Measurements from ENCODE around the gene KLRC3.
"Not testable (repeated sequence)": the region's sequence is repeated elsewhere in the genome, so short reads cannot be mapped to it uniquely, and the experiment has no call there.

The KLRC3 gene

GRCh38 chr12:10420334-10420733 is at the start of gene KLRC3:
Gene KLRC3 (minus strand): TSS chr12:10420595. CDS start chr12:10420550, 45 bp downstream.
- TF ChIP-seq NFIC (IDR thresholded peaks at IDR 0.05); TCF12 (IDR thresholded peaks at IDR 0.05; ENCODE audit: low read depth); EP300 (IDR thresholded peaks at IDR 0.05; ENCODE audit: borderline replicate concordance): not testable (repeated sequence)

- TF ChIP-seq USF1 (IDR thresholded peaks at IDR 0.05), result no peak
- no peak for TF ChIP-seq CEBPB (IDR thresholded peaks at IDR 0.05)
- TF ChIP-seq MAX (IDR thresholded peaks at IDR 0.05), result no peak
- TF ChIP-seq TCF12 (IDR thresholded peaks at IDR 0.05; ENCODE audit: low read depth), result no peak
- no peak for TF ChIP-seq YY1 (IDR thresholded peaks at IDR 0.05; ENCODE audit: low read depth)
- no peak for TF ChIP-seq RAD21 (IDR thresholded peaks at IDR 0.05; ENCODE audit: low read depth)
- no peak for TF ChIP-seq FOXM1 (IDR thresholded peaks at IDR 0.05; ENCODE audit: borderline replicate concordance, low read depth)
- no peak for TF ChIP-seq ZBTB7A (IDR thresholded peaks at IDR 0.05; ENCODE audit: low read depth)
- TF ChIP-seq TEAD4 (IDR thresholded peaks at IDR 0.05), result no peak
- TF ChIP-seq CREB1 (IDR thresholded peaks at IDR 0.05; ENCODE audit: low read depth), result no peak
- TF ChIP-seq TAF1 (IDR thresholded peaks at IDR 0.05; ENCODE audit: low read depth), result no peak
- no peak for TF ChIP-seq EP300 (IDR thresholded peaks at IDR 0.05; ENCODE audit: borderline replicate concordance)
- no peak for TF ChIP-seq EGR1 (IDR thresholded peaks at IDR 0.05)
- TF ChIP-seq NFIC (IDR thresholded peaks at IDR 0.05), result no peak
- no peak for TF ChIP-seq REST (IDR thresholded peaks at IDR 0.05; ENCODE audit: low read depth)
Observed at GRCh38 chr12:10469701-10470100, 49.3 kb upstream of the KLRC3 start.

- TF ChIP-seq TEAD4 (IDR thresholded peaks at IDR 0.05) (no peak), NFIC (IDR thresholded peaks at IDR 0.05) (no peak), TAF1 (IDR thresholded peaks at IDR 0.05; ENCODE audit: low read depth) (no peak), EP300 (IDR thresholded peaks at IDR 0.05; ENCODE audit: borderline replicate concordance) (no peak), TCF12 (IDR thresholded peaks at IDR 0.05; ENCODE audit: low read depth) (no peak), EGR1 (IDR thresholded peaks at IDR 0.05) (no peak), USF1 (IDR thresholded peaks at IDR 0.05) (no peak)
Observed at GRCh38 chr12:10466311-10466710, 45.9 kb upstream of the KLRC3 start.

GRCh38 chr12:10457760-10458159 is 37.4 kb upstream of the KLRC3 start:
- TF ChIP-seq ZBTB7A (IDR thresholded peaks at IDR 0.05; ENCODE audit: low read depth) (no peak), TAF1 (IDR thresholded peaks at IDR 0.05; ENCODE audit: low read depth) (no peak), CEBPB (IDR thresholded peaks at IDR 0.05) (no peak), NFIC (IDR thresholded peaks at IDR 0.05) (no peak), RAD21 (IDR thresholded peaks at IDR 0.05; ENCODE audit: low read depth) (no peak), YY1 (IDR thresholded peaks at IDR 0.05; ENCODE audit: low read depth) (no peak), EGR1 (IDR thresholded peaks at IDR 0.05) (no peak), MAX (IDR thresholded peaks at IDR 0.05) (no peak), USF1 (IDR thresholded peaks at IDR 0.05) (no peak), REST (IDR thresholded peaks at IDR 0.05; ENCODE audit: low read depth) (no peak), TCF12 (IDR thresholded peaks at IDR 0.05; ENCODE audit: low read depth) (no peak), FOXM1 (IDR thresholded peaks at IDR 0.05; ENCODE audit: borderline replicate concordance, low read depth) (no peak), TEAD4 (IDR thresholded peaks at IDR 0.05) (no peak), CREB1 (IDR thresholded peaks at IDR 0.05; ENCODE audit: low read depth) (no peak)

GRCh38 chr12:10456856-10457255 is 36.5 kb upstream of the KLRC3 start:
- no peak for TF ChIP-seq CEBPB (IDR thresholded peaks at IDR 0.05)
- no peak for TF ChIP-seq FOXM1 (IDR thresholded peaks at IDR 0.05; ENCODE audit: borderline replicate concordance, low read depth)
- no peak for TF ChIP-seq TEAD4 (IDR thresholded peaks at IDR 0.05)
- no peak for TF ChIP-seq EP300 (IDR thresholded peaks at IDR 0.05; ENCODE audit: borderline replicate concordance)
- TF ChIP-seq RAD21 (IDR thresholded peaks at IDR 0.05; ENCODE audit: low read depth), result no peak
- TF ChIP-seq REST (IDR thresholded peaks at IDR 0.05; ENCODE audit: low read depth), result no peak
- no peak for TF ChIP-seq YY1 (IDR thresholded peaks at IDR 0.05; ENCODE audit: low read depth)
